SU-DHL-6 (cell line): ENCODE data around the gene KIF16B.
"Not testable (repeated sequence)": the region's sequence is repeated elsewhere in the genome, so short reads cannot be mapped to it uniquely, and the experiment has no call there.

Experiments used
- CTCF ChIP-seq: fragments of 200-600 bp; sonication (generic); IDR thresholded peaks from one replicate; pipeline ENCODE4 v1.5.1; 2017; ENCODE audit warnings: antibody characterized with exemption, mild to moderate bottlenecking, low read length, moderate library complexity; ENCODE audit not compliant: insufficient read depth, poor library complexity, severe bottlenecking
- EZH2phosphoT487 ChIP-seq: fragments of 200-600 bp; sonication (generic), shearing (Covaris generic); conservative IDR thresholded peaks from 2 replicates; pipeline ENCODE4 v1.6.1; 2018; ENCODE audit warnings: mild to moderate bottlenecking, antibody characterized with exemption, low read length, moderate library complexity, mixed read lengths

DNA sequence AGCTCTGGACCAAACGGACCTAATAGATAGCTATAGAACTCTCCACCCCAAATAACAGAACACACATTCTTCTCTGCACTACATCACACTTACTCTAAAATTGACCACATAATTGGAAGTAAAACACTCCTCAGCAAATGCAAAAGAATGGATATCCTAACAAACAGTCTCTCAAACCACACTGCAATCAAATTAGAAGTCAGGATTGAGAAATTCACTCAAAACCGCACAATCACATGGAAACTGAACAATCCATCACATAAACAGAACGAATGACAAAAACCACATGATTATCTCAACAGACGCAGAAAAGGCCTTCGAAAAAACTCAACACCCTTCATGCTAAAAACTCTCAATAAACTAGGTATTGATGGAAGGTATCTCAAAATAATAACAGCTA, 50.6 kb downstream of the KIF16B start:
- not testable (repeated sequence) for TF ChIP-seq CTCF, EZH2phosphoT487
